HG02938 (cell line): ENCODE measurements around the gene OR2A5.
"Not testable (repeated sequence)": the region's sequence is repeated elsewhere in the genome, so short reads cannot be mapped to it uniquely, and the experiment has no call there.

Source experiments
- ATAC-seq: cut with Tn5 transposase; IDR thresholded peaks from one replicate; pipeline ENCODE4 v1.9.1; 2021; ENCODE audit warnings: mild to moderate bottlenecking, moderate library complexity; ENCODE audit not compliant: unreplicated experiment

The OR2A5 gene

DNA sequence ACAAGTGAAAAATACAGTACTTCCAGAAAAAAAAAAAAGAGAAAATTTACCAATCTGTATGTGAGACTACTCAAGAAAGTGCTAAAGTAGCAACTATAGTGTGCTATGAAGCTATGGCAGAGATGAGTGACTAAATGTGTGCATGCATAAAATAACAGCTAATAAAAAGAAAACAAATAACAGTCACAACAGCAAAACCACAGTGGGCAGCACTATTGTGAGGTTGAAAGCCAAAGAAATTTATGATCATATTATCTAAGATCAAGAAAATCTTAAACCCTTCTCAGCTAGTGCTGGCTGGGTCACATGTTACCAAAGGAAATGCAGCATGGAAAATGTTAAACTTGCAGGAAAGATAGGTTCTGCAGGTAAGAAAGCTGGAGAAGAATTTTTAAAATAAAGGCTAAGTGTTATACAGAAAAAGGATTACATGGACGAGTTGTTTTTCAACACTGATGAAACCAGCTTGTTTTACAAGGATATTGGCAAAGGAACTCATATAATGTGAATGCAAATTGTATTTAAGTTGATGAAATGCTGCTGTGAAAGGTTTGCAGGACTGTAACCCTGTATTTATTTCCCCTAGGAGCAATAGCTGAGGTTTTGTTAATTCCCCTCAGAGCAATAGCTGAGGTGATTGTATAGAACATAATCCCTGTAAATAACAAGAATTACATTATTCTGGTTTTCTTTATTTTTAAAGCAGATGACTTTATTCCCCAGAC, 15.6 kb upstream of the OR2A5 start:
- ATAC-seq, result no peak

DNA sequence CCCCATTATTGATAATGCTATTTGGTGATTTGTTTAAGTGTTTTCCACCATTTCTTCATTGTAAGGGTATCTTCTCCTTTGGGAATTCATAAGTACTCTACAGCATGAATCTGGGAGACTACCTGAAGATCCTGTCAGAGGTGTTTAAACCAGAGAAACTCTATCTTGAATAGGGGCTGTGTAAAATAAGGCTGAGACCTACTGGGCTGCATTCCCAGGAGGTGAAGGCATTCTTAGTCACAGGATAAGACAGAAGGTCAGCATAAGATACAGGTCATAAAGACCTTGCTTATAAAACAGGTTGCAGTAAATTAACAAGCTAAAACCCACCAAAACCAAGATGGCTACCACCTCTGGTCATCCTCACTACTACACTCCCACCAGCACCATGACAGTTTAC, 13.4 kb upstream of the OR2A5 start:
- no peak for ATAC-seq

DNA sequence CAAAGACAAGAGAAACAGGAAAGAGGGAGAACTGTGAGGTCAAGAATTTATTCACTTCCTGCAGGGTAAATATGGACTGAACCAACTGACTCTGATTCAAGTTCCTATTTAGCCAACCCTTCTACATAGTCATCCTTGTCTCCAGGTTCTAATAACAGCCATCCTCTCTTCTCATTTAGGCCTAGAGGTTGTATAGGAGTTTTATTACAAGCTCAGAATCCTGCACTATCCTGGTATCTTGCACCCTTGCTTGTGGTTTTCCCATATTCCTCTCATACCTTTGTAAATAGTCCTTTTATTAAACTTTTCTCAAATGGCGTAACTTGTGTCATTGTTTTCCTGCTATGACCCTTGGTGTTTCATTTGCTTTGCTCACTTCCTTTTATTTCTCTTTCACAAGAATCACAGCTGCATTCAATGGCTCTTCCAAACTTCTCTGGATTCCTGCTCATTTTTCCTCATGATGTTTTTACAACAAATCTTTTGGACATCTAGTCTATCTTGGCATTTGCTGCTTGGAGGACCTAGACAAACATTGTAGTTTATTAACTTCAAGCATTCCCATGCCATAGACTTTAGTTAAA, 12.4 kb upstream of the OR2A5 start:
- no peak for ATAC-seq

DNA sequence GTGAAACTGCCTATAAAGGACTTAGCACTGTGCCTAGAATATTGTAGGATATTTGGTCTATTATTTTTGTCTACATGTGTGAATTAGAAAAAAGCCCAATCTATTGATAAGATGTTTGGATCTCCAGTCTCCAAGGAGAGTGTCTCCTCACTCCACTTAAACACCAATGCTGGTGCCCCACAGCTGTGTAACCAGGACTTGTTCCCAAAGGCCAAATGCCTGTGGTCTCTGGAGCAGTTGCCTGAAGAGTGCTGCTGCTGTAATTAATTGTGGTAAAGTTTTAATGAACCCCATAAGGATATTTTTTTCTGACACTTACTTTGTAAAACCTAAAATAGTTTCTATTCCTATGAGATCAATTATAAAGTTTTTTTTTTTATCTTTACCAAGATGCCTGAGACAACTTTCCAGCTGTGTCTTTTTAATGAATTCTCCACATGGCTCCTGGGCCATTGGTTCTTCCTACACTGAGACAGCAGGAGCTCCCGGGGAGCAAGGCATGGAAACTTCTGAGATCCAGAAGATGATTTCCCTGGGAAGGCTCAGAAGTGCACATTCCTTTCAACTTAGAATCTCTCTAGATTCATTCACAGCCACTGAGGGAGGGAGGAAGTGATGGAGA, 11.2 kb upstream of the OR2A5 start:
- ATAC-seq, result no peak

DNA sequence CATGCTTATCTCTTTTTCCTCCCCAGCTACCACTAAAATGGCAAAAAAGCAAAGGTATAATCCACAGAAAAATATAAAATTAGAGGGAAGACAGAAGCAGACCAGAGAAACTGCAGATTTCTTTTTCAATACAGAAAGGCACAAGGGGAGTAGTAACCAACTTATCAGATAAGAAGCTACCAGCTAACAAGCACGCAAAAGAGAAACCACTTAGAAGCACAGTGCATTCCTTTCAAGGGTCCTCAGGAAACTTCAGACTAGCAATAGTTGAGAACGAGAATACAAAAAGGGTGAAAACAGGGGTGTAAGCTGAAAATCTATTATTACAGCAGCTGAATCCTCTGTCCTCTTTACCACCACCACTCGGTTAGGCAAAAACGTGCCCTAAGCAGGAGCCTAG, 9.9 kb upstream of the OR2A5 start:
- no peak for ATAC-seq

DNA sequence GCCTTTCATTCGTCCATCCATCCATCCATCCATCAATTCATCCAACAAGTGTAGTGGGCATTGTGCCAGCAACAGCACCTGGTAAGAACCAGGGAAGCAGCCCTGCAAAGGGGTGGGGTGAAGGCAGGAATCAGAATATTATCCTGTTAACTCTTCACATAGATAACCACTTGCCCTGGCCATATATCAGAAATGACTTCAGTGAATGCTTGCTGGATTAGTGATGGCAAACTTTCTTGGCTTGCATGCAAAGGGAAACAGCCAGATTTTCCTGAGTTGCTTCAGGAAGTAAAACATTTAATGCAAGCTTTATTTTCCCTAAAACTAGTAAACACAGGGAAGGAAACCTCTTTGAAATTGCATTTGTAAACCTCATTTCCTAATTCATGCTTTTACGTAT, 743 bp downstream of the OR2A5 start:
- no peak for ATAC-seq

DNA sequence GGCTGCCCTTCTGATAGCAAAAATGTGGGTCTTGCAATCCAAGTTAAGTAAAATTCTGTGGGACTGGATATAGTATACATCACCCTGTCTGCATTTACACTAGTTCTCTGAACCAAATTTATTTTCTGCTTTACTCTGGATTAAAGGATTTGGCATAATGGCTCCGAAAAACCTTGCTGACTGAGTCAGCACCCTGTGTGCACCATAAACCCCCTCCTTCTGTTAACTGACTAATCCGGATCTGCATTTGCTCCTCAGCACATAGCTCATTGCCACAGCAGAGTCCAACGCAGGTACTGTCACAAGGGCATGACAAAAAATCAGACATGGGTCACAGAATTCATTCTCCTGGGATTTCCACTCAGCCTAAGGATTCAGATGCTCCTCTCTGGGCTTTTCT, 1.3 kb downstream of the OR2A5 start:
- no peak for ATAC-seq

DNA sequence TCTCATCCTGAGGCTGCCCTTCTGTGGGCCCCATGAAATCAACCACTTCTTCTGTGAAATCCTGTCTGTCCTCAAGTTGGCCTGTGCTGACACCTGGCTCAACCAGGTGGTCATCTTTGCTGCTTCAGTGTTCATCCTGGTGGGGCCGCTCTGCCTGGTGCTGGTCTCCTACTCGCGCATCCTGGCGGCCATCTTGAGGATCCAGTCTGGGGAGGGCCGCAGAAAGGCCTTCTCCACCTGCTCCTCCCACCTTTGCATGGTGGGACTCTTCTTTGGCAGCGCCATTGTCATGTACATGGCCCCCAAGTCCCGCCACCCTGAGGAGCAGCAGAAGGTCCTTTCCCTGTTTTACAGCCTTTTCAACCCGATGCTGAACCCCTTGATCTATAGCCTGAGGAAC, 2.1 kb downstream of the OR2A5 start:
- ATAC-seq, result not testable (repeated sequence)

DNA sequence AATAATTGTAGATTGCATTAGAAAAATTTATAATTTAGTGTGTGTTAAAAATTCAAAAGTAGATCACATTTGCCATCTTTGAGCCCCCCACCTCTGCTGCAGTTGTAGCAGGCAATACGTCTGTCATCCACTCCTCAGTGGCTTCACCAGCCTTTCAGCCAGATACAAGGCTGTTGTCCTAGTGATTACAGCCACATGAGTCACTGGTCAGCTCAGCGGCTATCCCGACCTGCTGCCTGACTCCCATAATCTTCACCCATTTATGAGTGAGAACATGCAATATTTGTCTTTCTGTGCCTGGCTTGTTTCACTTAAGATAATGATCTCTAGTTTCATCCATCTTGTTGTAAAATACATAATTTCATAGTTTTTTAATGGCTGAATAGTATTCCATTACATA, 9.2 kb downstream of the OR2A5 start:
- ATAC-seq, result no peak

DNA sequence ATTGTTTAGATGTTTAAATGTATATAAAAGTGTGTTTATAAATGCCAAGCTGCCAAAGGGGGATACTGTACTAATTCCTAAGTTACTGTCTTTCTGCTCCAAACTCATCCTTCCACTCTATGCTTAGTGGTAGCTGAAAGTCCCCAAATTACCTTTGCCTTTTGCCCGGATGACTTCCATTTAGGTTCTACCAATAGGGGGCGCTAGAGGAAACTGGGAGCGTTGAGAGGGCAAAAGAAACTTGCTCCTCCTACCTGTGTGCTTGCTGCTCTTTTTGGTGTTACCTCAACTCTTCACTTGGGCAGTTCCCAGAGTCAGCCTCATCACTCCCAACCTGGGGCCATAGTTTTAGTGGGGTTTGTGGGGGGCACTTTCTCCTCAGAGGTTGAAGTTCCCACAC, 15.0 kb downstream of the OR2A5 start:
- no peak for ATAC-seq

DNA sequence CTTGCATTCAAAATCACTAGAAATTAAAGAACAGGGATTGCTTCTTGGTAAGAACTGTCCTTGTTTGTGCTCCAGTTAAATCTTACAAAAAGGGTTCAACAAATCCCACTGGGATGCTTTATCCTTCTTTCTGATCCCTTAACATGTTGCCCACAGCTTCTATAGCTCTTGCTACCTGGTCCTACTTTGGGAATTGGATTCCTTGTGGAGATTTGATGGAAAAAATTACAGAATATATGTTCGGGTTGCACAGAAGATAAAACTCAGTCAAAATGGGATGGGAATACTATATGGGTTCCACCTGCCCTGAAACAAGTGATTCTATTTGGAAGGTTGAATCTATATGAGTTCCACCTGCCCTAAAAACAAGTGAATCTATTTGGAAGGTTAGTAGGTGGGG, 20.8 kb downstream of the OR2A5 start, which contains the start of gene OR2A25:
Gene OR2A25 (plus strand): TSS at position 301 of the 400 bp plus-strand sequence. CDS start 4,409 bp downstream, outside the sequence.
- no peak for ATAC-seq

DNA sequence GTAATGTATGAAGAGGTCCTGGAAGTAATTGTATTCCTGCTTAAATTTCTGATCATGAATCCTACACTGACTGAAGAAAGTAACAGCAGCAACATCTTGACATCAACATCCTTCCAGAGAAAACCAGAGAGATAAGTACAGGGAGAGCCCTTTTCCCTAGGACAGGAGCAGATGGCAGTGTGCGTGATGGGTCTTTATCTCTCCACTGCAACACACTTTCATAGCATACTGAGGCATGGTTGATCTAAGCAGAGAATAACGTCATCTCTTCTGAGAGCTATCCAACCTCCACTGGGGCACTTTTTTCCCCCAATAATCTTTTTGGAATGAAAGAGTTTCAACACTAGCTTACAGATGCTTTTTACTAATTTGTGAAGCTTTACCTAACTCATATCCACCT, 21.2 kb downstream of the OR2A5 start:
- ATAC-seq, result no peak

DNA sequence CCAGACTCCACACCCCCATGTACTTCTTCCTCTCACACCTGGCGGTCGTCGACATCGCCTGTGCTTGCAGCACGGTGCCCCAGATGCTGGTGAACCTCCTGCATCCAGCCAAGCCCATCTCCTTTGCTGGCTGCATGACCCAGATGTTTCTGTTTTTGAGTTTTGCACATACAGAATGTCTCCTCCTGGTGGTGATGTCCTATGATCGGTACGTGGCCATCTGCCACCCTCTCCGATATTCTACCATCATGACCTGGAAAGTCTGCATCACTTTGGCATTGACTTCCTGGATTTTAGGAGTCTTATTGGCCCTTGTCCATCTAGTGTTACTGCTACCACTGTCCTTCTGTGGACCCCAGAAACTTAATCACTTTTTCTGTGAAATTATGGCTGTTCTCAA, 25.6 kb downstream of the OR2A5 start:
- no peak for ATAC-seq

DNA sequence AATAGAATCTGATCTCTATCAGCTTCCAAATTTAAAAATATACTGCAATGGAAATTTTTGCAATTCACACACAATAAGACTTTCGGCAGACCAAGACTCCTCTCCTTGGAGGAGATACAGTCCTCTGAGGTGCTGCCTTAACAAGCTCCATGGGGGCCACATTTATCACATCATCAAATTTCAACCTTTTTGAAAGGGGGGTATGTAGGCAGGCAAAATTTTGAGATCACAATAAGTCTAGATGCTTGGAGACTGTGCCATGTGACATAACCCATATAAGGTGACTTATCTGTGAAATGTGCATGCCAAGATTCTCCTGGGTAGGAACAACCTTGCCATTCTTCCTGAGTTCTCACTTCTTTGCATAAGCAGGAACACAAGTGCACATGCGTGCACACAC, 37.2 kb downstream of the OR2A5 start, which contains the start of gene OR2A12:
Gene OR2A12 (plus strand): TSS at position 301 of the 400 bp plus-strand sequence. CDS start 8,830 bp downstream, outside the sequence.
- no peak for ATAC-seq

DNA sequence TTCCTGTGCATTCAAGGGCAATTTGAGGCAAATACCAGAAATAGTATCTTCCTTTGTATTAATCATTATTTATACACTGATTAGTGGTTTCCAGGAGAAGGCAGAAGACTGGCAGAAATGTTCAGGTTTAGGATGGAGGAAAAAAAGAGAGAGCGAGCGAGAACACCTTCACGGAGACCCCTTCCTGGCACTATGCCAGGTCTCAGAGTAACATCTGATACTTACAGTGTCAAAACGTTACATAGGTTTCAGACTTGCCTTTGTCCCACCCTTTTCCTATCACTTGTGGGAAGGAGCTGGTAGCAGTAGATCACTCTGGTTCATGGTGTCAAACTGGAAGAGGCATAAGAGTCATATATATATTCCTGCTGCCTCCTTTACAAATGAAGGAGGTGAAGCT, 38.0 kb downstream of the OR2A5 start:
- no peak for ATAC-seq

DNA sequence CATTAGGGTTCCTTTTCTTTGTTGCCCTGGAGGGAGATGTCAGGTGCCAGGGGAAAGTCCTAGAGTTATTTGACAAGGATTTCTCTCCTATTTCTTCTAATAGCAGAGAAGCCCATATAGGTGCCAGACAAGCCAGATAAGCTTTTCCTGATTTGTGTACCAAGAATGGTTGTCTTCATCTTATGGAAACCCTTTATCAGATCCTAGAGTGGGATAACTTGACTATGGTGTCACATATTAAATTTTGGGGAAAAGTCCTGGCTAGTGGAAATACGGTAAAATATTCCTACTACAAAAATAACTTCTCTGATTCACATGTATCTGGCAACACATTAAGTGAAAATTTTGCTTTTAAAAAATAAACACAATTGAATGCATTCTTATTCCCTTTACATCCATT, 38.5 kb downstream of the OR2A5 start:
- ATAC-seq, result no peak

DNA sequence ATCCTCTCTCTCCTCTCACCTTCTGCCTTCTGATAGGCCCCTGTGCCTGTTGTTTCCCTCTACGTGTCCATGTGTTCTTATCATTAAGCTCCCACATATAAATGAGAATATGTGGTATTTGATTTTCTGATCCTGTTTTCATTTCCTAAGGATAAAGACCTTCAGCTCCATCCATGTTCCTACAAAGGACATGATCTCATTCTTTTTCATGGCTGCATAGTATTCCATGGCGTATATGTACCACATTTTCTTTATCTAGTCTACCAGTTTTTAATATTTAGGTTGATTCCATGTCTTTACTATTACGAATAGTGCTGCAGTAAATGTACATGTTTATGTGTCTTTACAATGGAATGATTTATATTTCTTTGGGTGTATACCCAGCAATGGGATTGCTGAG, 41.9 kb downstream of the OR2A5 start:
- ATAC-seq, result no peak

DNA sequence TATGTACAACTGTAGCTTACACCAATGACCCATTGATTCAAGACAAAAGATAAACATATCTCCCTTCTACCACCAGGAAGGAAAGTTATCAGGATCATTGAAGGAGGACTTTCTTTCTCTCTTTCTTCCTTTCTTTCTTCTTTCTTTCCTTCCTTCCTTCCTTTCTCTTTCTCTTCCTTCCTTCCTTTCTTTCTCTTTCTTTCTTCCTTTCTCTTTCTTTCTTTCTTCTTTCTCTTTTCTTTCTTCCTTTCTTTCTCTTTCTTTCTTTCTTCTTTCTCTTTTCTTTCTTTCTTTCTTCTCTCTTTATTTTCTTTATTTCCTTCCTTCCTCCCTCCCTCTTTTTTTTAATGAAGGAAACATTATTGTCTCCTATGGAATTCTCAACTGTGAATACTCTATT, 50.0 kb downstream of the OR2A5 start:
- ATAC-seq, result no peak

DNA sequence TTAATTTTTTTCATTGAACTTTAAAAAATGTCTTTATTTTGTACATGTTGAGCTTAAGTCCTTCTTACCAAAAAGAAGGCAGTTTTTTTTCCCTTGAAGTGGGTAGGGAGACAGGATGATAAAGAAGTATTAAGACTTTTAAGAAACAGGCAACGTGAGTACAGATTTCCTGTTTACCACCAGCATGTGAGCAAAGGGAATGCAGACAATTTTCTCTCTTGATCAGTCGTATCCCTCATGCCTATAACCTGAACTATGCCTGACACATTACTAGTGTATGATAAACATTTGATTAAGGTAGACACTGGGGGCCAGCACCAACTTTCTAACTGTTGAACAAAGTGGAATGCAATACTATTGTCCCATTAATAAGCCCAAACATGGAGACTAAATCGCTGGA, 51.9 kb downstream of the OR2A5 start:
- no peak for ATAC-seq

DNA sequence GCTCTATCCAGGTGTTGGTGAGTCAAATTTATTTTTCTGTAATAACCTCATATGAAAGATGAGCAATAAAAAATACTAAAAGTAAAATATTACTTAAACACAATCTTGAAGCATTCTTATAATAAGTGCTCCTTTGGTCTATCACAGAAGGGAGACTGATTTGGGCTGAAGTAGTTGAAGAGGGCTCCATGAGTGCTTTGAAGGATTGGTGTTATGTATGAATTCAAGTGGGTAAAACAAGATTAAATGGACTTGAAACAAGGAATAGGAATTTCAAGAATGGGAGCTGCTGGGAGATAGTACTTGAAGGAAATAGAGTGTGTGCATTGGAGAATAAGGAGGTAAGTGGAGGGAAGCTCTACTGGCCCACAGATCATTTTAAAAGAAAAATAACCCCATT, 53.3 kb downstream of the OR2A5 start:
- no peak for ATAC-seq

DNA sequence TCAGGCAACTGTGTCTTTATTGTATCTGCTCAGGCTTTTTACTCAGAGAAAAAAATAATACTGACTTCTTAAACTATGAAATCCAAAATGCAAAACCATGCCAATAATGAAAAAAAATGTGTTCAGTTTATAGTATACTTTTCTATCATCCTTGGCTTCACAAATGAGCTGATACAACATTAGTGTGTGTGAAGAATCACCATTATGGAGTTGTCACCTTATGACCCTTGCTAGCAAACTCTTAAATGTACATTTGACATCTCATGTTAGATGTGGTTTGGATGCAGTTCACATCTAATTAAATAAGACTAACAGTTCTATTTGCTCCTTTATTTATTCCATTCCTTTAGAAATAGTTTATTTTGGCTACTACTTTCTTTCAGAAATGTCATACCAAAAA, 56.5 kb downstream of the OR2A5 start:
- no peak for ATAC-seq
